GM18502 (cell line): ENCODE data around the gene GPR107.

ENCODE experiments used
- ATAC-seq: cut with Tn5 transposase; IDR thresholded peaks from one replicate; pipeline ENCODE4 v1.9.1; 2021; ENCODE audit warnings: mild to moderate bottlenecking; ENCODE audit not compliant: unreplicated experiment, poor library complexity

GPR107 gene

GRCh38 chr9:130053109-130053503, 600 bp upstream of the GPR107 start:
- no peak for ATAC-seq

- no peak for ATAC-seq
These were observed 650 bp downstream of the GPR107 start for GRCh38 chr9:130054325-130054786.

- no peak for ATAC-seq
These were observed 1.1 kb downstream of the GPR107 start for GRCh38 chr9:130054820-130055219.

DNA sequence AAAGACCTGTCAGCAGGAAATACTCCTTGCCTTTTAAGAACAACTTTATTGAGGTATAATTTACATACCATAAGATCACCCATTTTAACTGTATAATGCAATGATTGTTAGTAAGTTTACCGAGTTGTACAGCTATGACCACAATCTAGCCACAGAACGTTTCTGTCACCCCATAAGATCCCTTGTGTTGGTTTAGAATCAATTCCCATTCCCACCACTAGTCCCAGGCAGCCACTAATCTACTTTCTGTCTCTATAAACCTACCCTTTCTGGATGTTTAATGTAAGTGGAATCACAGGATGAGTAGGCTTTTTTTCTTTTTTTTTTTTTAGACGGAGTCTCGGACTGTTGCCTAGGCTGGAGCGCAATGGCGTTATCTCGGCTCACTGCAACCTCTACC, 4.4 kb downstream of the GPR107 start:
- no peak for ATAC-seq

- ATAC-seq, result no peak
These were observed 5.2 kb downstream of the GPR107 start for GRCh38 chr9:130058887-130059286.

DNA sequence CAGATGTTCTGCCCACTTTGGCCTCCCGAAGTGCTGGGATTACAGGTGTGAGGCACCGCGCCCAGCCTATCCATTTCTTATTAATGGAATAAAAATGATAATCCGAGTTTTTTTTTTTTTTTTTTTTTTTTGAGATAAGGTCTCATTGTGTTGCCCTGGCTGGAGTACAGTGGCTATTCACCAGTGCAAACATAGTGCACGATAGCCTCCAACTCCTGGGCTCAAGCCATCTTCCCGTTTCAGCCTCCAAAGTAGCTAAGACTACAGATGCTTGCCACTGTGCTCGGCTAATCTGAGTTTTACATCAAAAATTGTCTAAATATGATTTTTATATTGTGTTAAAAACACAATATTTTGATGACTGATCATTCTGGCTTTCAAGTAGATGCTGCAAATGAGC, 6.6 kb downstream of the GPR107 start:
- ATAC-seq, result no peak

DNA sequence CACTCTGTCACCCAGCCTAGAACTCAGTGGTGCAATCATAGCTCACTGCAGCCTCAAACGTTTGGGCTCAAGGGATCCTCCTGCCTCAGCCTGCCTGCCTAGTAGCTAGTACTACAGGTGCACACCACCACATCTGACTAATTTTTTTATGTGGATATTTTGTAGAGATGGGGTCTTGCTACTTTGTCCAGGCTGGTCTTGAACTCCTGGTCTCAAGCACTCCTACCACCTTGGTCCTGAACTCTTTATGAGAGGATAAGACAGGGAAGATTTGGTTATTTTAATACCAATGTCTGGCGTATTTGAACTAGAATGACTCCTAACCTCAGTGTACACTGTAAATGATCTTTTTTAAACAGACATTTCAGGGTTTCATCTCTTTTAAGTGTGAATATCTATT, 9.0 kb downstream of the GPR107 start:
- no peak for ATAC-seq

DNA sequence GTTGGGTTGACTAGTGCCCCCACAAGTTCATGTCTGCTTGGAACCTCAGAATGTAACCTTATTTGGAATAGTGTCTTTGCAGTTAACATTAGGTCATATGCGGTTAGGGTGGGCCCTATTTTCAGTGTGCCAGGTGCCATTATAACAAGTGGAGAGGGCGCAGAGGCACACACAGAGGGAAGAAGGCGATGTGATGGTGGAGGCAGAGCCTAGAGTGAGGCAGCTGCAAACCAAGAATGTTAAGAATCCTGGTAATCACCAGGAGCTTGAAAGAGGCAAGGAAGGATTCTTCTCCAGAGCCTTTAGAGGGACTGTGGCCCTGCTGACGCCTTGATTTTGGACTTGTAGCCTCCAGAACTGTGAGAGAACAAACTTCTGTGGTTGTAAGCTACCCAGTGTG, 10.9 kb downstream of the GPR107 start:
- no peak for ATAC-seq

DNA sequence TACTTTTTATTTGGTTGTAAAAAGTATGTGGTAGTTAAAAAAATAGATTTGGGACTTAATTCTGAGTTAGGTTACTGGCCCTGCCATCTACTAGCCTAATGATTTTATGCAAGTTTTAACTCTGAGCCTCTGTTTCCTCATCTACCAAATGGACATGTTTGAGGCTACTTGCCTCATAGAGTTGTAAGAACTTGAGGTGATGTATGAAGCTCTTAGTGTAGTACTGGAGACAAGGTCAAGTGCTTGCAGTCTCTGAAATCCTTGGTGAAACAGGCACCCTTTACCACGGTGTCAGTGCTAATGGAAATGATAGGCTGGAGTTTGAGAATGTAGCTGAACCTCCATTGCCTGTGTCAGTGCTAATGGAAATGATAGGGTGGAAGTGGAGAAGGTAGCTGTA, 15.3 kb downstream of the GPR107 start:
- no peak for ATAC-seq

- ATAC-seq, result no peak
These were observed 19.0 kb downstream of the GPR107 start for GRCh38 chr9:130072515-130073235.

DNA sequence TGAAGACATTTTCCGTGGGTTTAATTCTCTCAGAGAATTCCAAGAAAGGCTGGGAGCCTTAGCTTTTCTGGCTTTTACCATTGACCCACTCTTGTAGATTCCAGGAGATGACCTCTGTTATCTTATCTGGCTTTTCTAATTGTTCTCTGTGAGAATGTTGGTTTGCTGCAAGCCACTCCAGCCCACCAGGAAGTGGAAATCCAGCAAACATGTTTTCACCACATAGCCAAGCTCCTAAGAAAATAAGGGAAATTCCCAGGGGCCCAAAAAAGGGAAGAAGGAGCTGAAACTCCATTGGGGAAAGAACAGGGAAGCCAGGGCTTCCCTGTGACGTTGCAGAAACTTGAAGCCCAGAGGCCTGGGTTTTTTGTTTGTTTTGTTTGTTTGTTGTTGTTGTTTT, 19.7 kb downstream of the GPR107 start:
- no peak for ATAC-seq

DNA sequence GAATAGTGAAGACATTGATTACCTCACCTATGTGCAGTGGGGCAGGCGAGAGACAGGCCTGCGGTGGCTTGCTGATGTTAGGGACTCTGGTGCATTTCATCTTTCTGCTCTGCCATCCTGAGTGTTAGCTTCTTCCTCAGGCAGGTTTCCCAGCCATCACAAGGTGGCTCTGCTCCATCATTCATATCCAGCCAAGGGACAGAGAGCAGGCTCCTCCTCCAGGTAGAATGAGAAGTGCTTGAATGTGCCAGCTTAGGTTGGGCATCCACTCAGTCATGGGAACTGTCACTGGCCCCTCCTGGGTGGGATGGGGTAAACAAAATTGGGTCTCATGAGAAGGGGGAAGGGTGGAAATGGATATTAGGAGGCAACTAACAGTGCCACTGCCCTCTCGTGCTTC, 24.8 kb downstream of the GPR107 start:
- no peak for ATAC-seq

GRCh38 chr9:130084337-130084736, 30.6 kb downstream of the GPR107 start:
- ATAC-seq, result no peak

DNA sequence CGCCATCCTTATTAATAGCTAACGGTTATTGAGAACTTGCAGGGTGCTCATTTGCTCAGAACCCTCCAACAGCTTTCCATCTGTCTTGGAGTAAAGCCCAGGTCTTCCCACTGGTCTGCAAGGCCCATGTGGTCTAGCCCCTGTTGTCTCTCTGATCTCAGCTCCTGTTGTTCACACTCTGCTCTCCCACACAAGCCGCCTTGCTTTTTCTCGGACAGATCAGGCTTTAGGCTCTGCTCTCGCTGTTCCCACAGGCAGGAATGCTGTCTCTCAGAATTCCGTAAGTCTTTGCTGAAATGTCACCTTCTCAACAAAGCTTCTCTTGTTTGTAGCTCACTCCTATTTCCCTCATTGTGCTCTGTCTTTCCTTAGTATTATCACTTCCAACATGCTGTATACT, 34.3 kb downstream of the GPR107 start:
- ATAC-seq, result no peak

DNA sequence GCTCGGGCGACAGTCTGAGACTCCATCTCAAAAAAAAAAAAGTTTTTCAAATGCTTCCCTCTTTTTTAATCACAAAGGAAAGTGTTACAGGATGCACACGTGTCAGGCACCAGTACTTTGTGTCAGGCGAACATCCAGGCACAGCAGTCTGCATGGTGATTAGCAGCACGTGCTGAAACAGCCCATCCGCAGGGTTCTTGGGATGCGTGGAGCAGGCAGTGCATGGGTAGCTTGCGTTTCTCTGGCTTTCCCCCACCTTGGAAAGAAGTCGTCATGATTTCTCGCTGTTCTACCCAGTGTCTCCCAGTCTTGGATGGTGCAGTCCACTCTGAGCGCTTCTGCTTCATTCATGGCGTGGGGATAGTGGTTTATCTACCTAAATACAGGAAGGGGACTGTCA, 35.4 kb downstream of the GPR107 start:
- no peak for ATAC-seq

DNA sequence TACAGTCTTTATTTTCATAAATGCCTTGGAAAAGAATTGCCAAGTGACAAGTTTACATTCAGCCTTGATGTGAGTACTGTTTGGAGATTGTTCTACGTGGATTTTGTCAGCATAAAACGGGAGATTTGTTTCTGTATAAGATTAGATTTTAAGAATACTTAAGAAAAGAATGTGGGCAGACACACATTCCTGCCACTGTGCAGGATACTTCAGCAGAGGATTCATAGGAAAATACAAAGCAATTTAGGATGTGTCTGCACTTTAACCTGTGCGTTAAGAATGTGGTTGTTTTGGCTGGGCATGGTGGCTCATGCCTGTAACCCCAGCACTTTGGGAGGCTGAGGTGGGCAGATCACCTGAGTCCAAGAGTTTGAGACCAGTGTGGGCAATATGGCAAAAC, 37.2 kb downstream of the GPR107 start:
- no peak for ATAC-seq

DNA sequence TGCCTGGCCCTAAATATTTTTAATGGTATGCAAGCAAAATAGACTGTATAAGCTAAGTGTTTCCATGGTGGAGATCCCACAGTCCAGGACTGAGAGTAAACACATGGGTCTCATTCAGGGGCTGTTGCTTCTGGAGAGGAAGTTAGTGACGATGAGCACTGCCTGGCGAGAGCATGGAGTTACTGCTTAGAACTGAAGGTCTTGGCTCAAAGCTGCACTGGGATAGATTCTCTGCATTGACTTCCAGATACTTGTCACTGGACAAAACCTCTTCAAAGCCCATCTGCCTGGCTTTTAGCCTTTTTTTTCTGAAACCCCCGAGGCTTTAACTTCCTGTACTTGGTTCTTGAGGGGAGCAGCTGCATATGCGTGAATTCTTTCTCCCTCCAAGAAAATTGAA, 39.2 kb downstream of the GPR107 start:
- ATAC-seq, result no peak

DNA sequence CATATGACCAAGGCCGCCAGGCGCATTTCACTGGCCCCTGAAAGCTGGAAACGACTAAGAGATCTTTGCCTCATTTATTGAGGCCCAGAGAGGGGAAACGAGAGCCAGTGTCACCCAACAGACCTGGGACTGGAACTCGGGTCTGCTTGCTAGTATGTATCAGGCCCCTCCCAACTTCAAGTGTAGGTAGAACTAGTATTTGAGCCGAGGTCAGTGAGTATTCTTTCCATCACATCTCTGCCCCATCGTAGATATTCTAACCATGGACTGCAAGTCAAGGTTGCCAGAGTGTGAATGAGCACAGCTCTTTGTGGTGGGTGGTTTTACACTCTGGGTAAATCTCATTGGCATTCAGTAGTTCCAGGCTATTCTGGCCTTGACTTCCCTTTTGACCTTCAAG, 42.2 kb downstream of the GPR107 start:
- ATAC-seq, result no peak

DNA sequence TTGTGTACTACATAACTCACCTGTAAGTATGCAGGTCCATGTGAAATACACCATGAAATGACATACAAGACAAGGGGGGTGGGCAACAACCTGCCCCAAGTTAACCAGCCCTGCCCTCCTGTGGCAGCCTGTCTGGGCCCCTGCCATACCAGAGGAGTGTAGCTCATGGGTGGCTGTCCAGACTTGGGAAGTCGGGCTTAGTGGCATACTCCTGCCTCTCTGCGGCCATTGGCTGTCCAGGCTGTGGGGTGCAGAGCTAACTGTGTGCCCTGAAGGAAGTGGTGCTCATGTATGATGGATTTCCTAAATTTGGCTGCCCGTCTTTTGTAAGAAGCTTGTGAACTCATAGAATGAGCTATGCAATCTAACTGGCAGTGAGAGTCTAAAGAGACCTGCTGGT, 47.0 kb downstream of the GPR107 start:
- no peak for ATAC-seq

DNA sequence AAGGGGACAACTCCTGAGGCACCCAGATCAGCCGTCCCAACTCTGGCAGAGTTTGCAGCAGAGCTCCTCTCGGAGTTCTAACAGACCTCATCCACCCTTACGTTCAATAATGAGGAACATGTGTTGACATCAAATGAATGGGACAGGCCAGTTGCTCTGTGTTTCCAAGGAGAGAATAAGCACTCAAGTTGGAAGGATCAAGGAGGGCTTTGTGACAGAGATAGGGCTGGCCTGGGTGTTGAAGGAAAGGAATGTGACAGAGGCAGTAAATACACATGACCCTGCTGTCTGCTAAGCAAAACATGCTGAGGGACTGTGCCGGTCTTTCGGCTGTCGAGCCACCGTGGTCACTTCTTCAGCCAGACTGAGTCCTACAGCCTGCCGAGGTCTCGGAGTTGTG, 48.2 kb downstream of the GPR107 start:
- no peak for ATAC-seq

DNA sequence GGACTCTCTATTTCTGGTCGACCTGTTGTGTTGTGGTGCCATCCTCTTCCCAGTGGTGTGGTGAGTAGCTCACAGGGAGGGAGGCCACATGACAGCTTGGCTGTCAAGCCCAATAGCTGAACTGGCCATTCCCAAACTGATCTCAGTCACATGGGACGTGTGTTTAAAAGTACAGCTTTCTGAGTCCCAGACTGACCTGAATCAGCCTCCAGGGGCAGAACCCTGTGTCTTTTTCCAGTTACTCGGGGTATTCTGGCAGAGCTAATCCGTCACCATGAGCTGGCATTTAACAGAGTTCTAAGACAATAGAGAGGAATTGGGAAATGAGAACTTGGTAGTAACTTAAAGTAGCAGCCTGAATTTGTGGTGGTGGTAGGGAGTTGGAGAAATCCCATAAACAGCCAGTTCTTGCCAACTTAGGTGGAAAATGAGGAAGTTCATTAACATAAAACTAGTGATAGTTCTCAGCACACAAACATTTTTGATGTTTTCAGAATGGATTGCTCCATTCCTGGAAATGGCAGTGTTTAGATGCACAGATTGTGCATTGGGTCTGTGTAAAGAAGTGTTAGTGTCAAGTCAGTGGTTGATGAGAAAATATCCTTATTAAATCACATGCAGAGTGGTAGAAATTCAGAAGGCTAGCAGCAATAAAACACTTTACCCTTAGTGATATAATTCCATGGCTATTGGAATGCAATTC, 50.9 kb downstream of the GPR107 start:
- ATAC-seq, result no peak

DNA sequence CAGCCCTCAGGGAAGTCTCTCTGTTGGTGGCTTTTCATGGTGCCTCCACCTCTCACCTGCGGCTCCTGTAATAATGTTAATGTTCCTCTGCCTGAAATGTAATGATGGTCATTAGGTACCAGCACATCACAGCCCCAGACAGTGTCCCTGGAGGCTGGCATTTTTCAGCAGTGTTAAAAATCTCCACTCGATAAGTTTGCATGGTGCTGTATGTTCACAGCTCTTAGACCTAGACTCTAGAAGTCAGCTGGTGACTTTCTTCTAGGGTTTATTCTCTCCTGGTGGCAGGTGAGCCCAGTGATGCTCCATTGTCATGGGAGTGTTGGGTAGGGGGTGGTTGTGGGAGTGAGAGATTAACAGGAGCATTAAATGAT, 53.1 kb downstream of the GPR107 start:
- no peak for ATAC-seq
